Occipital lobe (tissue), 1 donor: ENCODE results near the gene SERPINA7. TPM values are rescaled to one million over a fixed set of nuclear protein-coding genes. Genes with fewer than 3 reads are reported as not detected.

Source experiments
- total RNA-seq: library from RNA; depleted of rRNA; stranded (reverse); fragments of >200 nt; gene quantifications from one replicate; pipeline ENCODE4 v1.2.3, GENCODE V29; 2014

The SERPINA7 gene
- total RNA-seq, 1 donor from 2014 or later, result not detected

Other genes with a start within 250 kb of the SERPINA7 start
- gene NRK, start 216.2 kb downstream of the SERPINA7 start, total RNA-seq, result 0.31 TPM
- gene PWWP3B, start 129.6 kb upstream of the SERPINA7 start, total RNA-seq, result 1.4 TPM